Measurements from ENCODE around the gene KLHL17.
"Not testable (repeated sequence)": the region's sequence is repeated elsewhere in the genome, so short reads cannot be mapped to it uniquely, and the experiment has no call there.

Gene KLHL17

DNA sequence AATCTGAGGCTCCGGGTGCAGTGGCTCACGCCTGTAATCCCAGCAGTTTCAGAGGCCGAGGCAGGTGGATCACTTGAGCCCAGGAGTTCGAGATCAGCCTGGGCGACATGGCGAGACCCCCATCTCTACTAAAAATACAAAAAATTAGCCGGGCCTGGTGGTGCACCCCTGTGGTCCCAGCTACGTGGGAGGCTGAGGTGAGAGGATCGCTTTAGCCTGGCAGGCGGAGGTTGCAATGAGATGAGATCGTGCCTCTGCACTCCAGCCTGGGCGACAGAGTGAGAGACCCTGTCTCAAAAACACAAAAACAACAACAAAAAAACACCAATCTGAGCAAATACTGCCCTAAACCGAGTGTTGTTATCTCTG is 52.3 kb downstream of the KLHL17 start:
- peak overlapping the region; percentile 53; the same call in 1 of the 2 replicates for H3K9ac ChIP-seq (ENCODE audit: low read depth, low read length)
- peak overlapping the region; percentile 77 for H3K4me3 ChIP-seq (ENCODE audit: low read depth, low read length)
- not testable (repeated sequence) for H3K27me3 ChIP-seq (ENCODE audit: control insufficient read depth, insufficient read depth, low read length); H3K9me3 ChIP-seq (ENCODE audit: control insufficient read depth, insufficient read depth, low read length); H3K36me3 ChIP-seq (ENCODE audit: control insufficient read depth, insufficient read depth, low read length)
- peak overlapping the region; percentile 86 for H3K27ac ChIP-seq (ENCODE audit: low read depth, low read length)
- peaks cover 16% of the 10 kb centered on the region; the same call in 1 of the 2 replicates for H3K4me1 ChIP-seq (ENCODE audit: control insufficient read depth, insufficient read depth, low read length)

DNA sequence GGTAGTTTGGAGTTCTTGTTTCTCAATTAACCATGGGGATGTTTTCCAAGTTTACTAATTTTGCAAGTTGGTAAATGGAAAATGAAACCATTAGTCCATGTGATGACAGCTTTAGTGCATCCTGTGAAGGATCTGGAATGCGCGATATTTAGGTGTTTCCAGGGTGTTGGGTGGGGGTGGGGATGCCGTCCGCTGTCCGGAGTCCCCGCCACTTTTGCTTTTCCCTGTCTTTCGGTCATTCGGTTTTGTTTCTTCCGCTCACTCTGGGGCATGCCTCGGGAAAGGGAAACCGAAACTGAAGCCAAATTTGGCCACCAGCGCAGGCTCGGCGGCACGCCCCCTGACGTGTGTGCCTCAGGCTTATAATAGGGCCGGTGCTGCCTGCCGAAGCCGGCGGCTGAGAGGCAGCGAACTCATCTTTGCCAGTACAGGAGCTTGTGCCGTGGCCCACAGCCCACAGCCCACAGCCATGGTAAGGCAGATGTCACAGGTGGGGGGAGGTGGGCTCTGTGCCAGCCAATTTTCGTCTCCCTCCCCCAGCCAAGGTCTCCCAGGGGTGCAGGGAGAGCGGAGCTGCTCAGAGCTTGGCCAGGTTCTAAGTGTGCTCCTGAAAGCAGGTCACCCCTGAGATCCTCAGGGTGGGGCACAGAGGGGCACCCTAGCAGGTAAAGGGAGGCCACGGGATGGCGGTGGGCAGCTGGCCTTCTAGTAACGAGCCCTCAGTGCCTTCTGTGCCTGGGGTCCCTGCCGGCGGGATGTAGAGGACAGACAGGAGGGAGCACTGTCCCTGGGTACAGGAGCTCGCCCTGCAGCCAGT is 52.9 kb downstream of the KLHL17 start, which contains the start of gene ISG15:
Gene ISG15 (plus strand): TSS at position 393 of the 817 bp plus-strand sequence. CDS start 77 bp downstream, at position 470.
- Histone ChIP-seq H3K9ac (ENCODE audit: low read depth, low read length) (peak within 1 kb of the TSS; percentile 64), H3K27me3 (ENCODE audit: control insufficient read depth, insufficient read depth, low read length) (no peaks in the 10 kb centered on the region), H3K4me3 (ENCODE audit: low read depth, low read length) (peak within 1 kb of the TSS; percentile 77), H3K9me3 (ENCODE audit: control insufficient read depth, insufficient read depth, low read length) (no peaks in the 10 kb centered on the region), H3K4me1 (ENCODE audit: control insufficient read depth, insufficient read depth, low read length) (peaks cover 16% of the 10 kb centered on the region; the same call in 1 of the 2 replicates), H3K36me3 (ENCODE audit: control insufficient read depth, insufficient read depth, low read length) (no peaks in the 10 kb centered on the region), H3K27ac (ENCODE audit: low read depth, low read length) (peak within 1 kb of the TSS; percentile 86)

DNA sequence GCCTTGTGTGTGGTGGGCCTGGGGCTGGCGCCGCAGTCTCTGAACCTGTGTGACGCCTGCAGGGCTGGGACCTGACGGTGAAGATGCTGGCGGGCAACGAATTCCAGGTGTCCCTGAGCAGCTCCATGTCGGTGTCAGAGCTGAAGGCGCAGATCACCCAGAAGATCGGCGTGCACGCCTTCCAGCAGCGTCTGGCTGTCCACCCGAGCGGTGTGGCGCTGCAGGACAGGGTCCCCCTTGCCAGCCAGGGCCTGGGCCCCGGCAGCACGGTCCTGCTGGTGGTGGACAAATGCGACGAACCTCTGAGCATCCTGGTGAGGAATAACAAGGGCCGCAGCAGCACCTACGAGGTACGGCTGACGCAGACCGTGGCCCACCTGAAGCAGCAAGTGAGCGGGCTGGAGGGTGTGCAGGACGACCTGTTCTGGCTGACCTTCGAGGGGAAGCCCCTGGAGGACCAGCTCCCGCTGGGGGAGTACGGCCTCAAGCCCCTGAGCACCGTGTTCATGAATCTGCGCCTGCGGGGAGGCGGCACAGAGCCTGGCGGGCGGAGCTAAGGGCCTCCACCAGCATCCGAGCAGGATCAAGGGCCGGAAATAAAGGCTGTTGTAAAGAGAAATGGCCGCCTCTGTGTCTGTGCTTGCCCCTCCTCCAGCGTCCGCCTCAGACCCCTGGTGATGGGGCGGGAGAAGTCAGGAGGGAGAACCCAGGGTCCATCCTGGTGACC is 53.7 kb downstream of the KLHL17 start:
- Histone ChIP-seq H3K9me3 (ENCODE audit: control insufficient read depth, insufficient read depth, low read length) (no peaks in the 10 kb centered on the region), H3K4me3 (ENCODE audit: low read depth, low read length) (peak overlapping the region; percentile 77), H3K27me3 (ENCODE audit: control insufficient read depth, insufficient read depth, low read length) (no peaks in the 10 kb centered on the region), H3K36me3 (ENCODE audit: control insufficient read depth, insufficient read depth, low read length) (no peaks in the 10 kb centered on the region), H3K27ac (ENCODE audit: low read depth, low read length) (no peak overlapping the region), H3K4me1 (ENCODE audit: control insufficient read depth, insufficient read depth, low read length) (peaks cover 16% of the 10 kb centered on the region; the same call in 1 of the 2 replicates), H3K9ac (ENCODE audit: low read depth, low read length) (peak overlapping the region; percentile 64; the same call in 1 of the 2 replicates)

- Histone ChIP-seq H3K4me3 (ENCODE audit: low read depth, low read length) (no peak overlapping the region), H3K9me3 (ENCODE audit: control insufficient read depth, insufficient read depth, low read length) (no peaks in the 10 kb centered on the region), H3K27me3 (ENCODE audit: control insufficient read depth, insufficient read depth, low read length) (no peaks in the 10 kb centered on the region), H3K4me1 (ENCODE audit: control insufficient read depth, insufficient read depth, low read length) (peaks cover 16% of the 10 kb centered on the region; the same call in 1 of the 2 replicates), H3K9ac (ENCODE audit: low read depth, low read length) (no peak overlapping the region), H3K27ac (ENCODE audit: low read depth, low read length) (no peak overlapping the region), H3K36me3 (ENCODE audit: control insufficient read depth, insufficient read depth, low read length) (no peaks in the 10 kb centered on the region)
These were observed 54.7 kb downstream of the KLHL17 start for GRCh38 chr1:1014799-1015681.
